ENCODE results near the gene PSMD8.

- TF ChIP-seq EZH2phosphoT487 (IDR thresholded peaks at IDR 0.05; ENCODE audit: low read depth), result no peak
- TF ChIP-seq CTCF (IDR thresholded peaks at IDR 0.05; ENCODE audit: low read depth, low read length), result no peak
Measured at GRCh38 chr19:38385804-38386257, 11.5 kb downstream of the PSMD8 start.

Data from OCI-LY3 (cell line).